Activated naive CD4-positive, alpha-beta T cell treated with anti-CD3 and anti-CD28 coated beads, Interleukin-2, amount 50 U/mL, for 16 hours (primary cell): ENCODE results near the gene OR56A3.

ENCODE experiments used
- DNase-seq: peaks from one replicate; pipeline ENCODE4 v3.0.0-alpha.2; 2020

OR56A3 gene

GRCh38 chr11:5983443-5983842 lies 41.4 kb downstream of the OR56A3 start:
- DNase-seq: no peak

GRCh38 chr11:5986885-5987284 lies 44.8 kb downstream of the OR56A3 start, which contains the start of gene OR52L1:
OR52L1 (minus strand) TSS chr11:5986985; CDS start chr11:5986930, 55 bp downstream.
- DNase-seq: no peak

GRCh38 chr11:5989203-5989602 lies 47.2 kb downstream of the OR56A3 start:
- DNase-seq: no peak

GRCh38 chr11:5992150-5992549 lies 50.1 kb downstream of the OR56A3 start:
- DNase-seq: no peak

GRCh38 chr11:5992604-5993251 lies 50.7 kb downstream of the OR56A3 start:
- DNase-seq: no peak

GRCh38 chr11:5994791-5995190 lies 52.7 kb downstream of the OR56A3 start:
- DNase-seq: no peak
